ENCODE results near the gene EML5.
"Not testable (repeated sequence)": the region's sequence is repeated elsewhere in the genome, so short reads cannot be mapped to it uniquely, and the experiment has no call there.

Gene EML5

DNA sequence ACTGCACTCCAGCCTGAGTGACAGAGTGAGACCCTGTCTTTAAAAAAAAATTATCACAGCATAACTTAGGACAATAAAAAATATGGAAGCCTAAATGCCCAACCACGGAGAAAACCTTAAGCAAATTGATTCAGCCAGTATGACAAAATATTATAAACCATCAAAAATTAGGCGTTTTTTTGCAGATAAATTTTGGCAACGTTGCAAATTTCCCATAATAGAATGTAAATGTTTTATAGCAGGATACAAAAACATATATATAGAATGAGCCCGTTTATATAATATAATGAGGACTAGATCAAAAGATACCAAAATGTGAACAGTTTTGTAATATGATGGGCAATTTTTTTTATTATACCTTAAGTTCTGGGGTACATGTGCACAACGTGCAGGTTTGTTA, 6.8 kb upstream of the EML5 start:
- DNase-seq = no peak

DNA sequence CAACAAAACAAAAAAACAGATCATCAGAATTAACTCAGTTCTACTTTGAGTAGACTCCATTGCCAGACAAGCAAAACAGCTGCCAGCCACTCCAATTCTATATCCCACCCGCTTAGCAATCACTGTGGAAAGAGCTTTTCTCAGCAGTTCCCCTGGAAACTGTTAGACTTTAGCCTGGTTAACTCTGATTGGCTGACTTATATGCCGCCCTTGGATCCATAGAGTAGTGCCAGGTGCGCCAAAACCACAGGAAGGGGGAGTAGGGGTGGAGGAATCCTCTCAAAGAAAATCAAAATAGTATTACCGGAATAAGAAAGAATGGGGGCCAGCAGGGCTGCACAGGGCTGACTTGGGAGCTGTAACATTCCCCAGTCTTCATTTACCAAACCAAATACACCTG, 5.4 kb upstream of the EML5 start:
- no peak for DNase-seq

DNA sequence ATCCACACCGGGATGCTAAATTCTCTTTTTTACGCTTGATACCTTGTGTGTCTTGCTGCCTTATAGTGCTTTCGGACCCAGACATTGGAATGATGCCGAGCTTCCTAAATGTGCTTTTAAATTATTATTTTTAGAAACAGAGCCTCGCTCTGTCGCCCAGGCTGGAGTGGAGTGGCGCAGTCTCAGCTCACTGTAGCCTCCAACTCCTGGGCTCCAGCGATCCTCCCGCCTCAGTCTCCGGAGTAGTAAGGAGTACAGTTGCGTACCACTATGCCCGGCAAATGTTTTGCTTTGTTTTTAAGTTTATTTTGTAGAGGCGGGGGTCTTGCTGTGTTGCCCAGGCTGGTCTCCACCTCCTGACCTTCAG, 489 bp upstream of the EML5 start:
- DNase-seq = no peak

DNA sequence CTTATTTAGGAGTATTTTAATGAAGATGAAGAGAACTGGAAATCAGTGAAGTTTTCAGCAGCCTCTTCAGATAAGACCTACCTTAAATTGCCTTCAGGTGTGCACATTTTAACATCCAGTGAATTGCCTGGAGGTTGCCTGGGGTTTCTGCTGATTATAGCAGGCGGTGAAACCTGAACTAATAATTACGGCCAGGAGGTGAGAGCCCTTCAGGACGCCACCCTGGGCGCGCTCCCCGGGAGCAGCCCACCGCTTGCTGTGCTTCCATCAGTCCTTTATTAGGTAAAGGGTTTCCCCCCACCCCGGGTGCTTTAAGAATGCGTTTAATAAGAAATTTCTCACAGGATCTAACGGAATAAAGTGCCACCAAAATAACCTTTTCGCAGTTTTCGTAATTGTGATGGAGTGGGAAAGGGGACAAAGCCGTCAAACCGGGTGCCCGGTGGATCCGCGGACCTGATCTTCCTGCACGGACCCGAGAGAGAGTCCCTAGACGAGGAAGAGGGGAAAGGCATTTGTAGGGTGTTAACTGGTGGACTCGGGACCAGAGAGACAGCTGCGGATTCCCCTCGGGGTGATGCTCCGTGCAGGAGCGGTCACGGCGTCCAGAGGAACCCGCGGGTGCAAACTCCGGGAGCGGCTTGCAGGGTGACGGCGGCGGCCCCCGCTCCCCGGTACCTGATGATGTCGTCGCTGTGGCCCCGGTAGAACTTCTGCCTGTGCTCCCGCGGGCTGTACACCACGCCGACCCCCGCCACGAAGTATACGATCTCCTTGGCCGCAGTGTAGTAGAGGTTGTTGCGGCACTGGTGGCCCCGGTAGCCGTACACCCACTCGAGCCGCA, 902 bp downstream of the EML5 start:
- peak in 3 of 5 donors; percentile 7 to 23 (median 21) for DNase-seq

DNA sequence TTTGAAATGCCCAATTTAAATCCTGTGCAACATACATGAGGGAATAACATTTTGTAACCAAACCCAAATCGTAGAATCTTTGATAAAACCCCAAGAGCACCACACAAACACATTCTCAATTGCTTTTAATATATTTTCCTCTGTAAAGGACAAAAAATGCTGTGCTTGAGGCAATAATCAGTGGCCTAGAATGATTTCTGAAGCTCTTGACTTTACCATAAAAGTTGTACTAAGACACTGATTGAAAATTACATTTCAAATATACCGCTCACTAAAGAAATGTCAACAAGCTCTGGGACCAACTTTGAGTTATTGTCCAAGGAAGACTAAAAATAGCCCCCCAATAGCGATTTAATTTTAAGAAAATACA, 1.5 kb downstream of the EML5 start:
- DNase-seq = no peak

DNA sequence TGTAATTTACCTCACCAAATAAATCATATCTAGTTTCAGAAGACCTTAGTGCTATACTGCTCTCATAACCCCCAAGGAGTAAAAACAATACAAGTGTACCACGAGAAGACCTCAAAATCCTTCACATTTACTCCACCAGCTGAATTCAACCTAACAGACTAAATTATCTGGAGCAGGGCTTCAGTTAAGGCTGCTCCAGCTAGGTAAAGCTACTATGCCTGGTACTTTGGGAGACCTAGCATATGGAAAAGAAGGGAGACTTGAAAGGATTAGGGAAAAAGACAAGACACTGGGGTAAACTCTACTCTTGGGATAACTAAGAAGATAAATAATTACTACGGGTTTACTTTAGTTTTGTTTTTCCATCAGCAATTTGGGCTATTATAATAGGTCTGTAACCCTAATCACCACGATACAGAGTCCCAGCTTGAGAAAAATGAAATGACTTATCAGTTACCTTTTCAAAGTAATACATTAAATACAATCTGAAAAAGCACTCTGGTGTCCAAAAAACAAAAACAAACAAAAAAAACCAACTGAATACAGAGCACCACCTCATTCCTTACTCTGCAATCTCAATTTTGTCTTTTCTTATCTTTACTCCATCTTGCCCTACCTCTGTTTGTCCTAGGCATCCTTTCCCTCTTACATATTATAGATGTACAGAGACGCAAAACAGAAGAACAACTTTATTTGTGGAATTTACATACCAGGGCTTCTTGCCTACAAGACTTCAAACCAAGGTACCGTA, 2.1 kb downstream of the EML5 start:
- DNase-seq = no peak

DNA sequence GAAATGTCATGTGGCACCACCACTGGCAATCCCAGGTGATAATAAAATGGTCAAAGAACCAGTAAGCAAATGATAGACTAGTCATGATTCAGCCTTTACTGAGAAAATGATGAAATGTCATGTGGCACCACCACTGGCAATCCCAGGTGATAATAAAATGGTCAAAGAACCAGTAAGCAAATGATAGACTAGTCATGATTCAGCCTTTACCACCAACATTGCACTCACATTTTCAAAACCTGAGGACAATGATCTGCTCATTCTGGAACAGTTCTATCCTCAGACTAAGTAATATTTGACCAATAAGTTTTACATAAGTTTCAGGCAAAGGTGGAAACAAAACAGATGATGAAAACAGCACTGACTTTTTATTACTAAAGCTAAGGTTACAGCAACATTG, 3.2 kb downstream of the EML5 start:
- DNase-seq = not testable (repeated sequence)

DNA sequence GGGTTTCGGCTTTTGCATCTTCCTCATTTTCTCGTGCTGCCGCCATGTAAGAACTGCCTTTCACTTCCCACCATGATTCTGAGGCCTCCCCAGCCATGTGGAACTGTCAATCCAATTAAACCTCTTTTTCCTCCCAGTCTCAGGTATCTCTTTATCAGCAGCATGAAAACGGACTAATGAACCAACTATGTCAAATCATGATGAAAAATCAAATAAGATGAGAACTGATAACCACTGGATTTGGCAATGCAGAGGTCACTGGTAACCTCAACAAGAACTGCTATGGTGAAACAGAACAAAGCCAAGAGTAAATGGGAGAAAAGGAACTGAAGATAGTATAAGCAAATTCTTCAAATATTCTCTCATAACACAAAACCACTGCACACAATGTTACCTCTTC, 6.0 kb downstream of the EML5 start:
- no peak for DNase-seq

DNA sequence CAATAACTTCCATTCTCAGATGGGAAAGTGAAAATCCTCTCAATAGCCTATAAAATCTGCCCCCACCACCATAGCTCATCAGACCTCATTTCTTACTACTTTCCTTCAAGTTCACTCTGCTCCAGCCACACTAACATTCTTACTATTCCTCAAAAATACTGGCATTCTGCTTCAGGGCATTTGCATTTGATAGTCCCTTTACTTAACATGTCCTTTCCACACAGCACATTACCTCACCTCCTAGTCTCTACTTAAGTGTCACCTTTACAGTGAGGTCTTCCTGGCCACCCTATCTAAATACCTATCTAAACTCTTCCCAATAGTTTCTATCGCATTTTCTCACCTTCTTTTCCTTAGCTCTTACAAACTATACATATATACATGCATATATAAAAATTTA, 6.8 kb downstream of the EML5 start:
- no peak for DNase-seq

DNA sequence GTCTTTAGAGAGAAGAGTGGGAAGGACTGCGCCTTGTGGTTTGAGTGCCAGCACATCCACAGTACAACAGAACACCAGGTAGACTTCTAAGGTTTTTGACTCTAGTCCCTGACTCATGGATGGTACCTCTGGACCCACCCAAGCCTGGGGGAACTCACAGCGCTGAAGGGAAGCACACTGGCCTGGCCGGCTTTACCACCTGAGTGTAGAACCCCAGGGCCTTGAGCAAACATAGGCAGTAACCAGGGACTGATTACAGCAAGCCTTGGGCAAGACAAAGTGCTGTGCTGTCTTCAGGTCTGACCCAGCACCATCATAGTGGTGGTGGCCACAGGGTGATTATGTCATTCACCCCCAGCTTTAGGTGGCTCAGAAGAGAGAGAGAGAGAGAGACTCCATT, 17.2 kb downstream of the EML5 start:
- no peak for DNase-seq

DNA sequence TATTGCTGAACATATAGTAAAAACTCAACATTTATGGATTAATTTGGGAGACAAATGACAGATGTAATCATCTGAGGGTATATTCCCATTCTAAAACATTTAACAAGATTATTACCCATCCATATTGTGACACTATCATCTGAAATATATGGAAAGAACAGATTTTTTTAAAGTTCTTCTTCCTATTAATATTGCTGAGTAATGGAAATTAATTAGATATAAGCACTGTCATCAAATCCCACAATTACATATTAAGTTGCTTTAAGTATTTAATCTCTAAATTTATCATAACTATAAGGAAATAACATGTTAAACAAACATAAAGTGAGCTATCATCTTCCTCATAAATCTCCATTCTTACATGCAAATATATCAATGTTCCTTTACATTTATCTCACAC, 22.0 kb downstream of the EML5 start:
- DNase-seq = no peak

DNA sequence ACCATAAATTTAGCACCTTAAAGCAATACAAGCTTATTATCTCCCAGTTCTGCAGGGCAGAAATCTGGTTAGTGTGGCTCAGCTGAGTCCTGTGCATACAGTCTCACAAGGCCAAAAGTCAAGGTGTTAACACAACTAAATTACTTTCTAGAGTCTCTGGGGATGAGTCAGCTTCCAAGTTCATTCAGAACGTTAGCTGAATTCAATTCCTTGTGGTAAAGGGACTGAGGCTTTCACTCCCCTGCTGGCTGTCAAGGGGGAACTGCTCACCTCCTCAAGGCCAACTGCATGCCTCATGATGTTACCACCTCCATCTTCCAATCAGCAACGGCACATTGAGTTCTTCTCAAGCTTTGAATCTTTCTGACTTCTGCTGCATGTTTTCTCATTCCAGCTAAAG, 27.6 kb downstream of the EML5 start:
- no peak for DNase-seq

DNA sequence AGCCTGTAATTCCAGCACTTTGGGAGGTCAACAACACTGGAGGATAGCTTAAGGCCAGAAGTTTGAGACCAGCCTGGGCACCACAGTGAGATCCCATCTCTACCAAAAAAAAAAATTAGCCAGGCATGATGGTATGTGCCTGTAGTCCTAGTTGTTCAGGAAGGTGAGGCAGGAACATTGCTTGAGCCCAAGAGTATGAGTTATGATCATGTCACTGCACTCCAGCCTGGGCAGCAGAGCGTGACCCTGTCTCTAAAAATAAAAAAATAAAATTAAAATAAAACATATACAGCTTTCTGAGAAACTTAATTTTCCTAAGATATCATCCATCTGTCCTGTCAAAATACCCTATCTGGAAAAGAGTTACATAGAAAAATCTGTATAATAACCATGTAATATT, 38.9 kb downstream of the EML5 start:
- DNase-seq = no peak

DNA sequence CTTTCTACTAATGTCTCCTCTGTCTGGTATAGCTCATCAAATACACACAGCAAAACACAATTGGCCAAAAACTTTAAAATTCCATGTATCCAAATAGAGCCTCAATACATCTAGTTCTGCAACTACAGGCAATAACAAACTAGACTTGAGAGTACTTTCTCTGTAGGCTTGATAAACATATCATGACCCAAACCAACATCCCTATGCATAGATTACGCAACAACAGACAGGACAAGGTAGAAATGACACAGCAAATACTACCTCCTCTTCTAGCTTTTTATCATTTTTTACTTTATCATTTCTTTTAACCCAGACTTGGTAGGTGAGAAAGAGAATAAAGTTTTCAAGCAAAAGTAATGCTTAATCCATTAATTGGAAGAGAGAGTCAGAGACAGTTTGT, 41.8 kb downstream of the EML5 start:
- no peak for DNase-seq

DNA sequence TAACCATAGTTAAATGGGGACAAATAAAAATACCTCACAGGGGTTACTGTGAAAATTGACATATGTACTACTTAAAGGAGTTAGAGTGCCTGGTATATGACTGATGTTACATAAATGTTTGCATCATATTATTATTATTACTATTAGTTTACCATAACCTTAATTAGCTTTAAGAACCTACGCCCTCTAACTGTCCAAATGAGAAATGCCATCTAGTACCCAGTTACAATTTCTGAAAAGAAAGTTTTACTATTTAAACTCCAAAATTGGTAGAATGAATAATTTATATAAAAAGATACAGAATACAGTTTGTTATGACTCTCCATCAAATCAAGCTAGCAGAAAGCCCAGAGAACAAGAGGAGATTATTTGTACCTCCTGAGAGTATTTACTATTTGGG, 42.3 kb downstream of the EML5 start:
- DNase-seq = no peak

DNA sequence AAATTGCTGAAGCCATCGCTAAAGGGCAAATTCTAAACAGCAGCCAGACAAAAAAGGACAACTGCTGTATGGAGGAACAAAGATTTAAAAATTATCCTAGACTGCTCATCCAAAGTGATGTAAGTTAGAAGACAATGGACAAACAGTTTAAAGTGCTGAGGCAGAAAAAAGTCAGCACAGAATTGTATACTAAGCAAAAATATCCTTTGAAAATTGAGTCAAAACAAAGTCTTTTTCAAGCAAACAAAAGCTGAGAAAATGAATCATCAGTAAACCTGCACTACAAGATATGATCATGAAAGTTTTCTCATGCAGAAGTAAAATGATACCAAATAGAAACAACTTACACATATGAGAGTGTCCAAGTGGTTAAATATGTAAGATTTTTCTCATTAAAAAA, 43.6 kb downstream of the EML5 start:
- DNase-seq = no peak

DNA sequence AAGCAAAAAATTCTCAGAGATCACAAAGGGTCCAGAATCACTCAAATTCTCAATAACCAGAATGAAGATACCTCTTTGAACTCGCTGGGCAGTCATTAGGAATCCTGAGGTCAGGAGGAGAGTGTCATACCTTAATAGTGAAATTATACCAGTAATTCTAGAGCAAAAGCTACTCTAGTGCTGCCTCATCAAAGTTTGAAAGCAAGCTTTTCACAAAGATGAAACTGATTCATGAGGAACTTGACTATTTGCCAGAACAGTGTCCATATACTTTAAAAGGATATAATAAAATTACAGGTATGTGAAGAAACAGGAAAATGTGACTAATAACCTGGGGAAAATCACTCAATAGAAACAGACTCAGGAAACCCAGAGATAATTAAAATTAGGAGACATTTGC, 44.5 kb downstream of the EML5 start:
- DNase-seq = no peak

DNA sequence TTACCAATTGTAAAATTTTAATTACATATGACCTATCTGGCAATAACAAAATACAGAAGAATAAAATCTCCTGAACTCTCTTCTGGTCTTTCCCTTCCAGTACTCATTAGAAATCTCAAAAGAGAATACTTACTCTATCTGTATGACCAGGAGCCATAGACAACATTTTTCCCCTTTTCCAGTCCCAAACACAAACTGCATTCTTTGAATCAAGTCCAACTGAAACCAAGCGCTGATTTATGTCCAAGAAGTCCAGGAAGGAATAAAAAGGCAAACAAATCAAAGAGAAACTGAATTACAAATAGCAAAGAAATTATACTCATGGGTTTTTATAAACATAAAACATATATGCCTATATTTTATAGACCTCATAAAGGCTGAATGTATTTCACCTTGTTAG, 46.7 kb downstream of the EML5 start:
- DNase-seq = no peak

DNA sequence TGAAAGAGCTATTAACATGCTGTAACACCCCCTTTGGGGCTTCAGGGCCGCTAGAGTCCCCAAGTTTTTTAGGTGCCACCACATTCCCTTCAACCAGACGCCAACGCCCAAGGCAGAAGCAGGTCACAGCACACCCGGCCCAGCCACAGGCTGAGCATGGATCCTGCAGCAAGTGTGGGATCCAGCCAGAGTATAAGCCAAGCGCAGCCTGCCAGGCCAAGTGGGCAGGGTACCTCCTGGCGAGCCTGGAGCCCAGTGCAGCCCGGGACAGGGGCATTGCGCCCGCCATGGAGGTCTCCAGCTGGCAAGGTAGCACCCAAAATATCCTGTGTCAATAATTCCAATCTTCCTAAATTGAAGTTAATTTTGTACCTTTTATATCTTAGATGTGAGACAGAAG, 55.5 kb downstream of the EML5 start:
- DNase-seq = no peak

DNA sequence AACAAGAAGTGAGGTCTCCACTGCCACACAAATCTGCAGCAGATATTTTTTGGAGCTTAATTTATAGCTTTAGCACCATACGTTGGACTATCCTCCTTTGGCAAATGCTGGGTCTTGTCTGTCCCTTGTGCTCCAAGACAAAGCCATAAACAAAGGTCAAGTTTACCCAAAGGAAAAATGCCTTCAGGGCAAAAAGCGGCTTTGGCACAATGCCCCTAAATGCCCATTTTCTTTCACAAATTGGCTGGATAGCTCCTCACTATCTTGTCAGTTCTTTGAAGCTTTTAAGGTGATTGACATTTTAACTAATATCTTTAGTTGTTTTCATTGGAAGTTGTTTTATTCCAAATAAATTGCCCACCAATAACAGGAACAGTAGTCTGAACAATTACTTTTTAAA, 59.6 kb downstream of the EML5 start:
- DNase-seq = no peak

DNA sequence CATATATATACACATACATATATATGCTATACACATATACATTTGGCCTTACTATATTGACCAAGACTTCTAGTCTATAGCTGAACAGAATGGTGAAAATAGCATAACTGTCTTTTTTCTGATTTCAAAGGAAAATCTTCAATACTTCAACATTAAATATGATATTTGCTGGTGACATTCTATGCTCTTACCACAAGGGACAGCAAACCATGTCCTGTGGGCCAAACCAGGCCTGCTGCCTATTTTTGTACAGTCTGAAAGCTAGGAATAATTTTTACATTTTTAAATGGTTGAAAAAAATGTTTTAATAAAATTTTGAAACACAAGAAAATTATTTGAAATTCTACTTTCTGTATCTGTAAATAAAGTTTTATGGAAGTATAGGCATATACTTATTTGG, 63.6 kb downstream of the EML5 start:
- no peak for DNase-seq

DNA sequence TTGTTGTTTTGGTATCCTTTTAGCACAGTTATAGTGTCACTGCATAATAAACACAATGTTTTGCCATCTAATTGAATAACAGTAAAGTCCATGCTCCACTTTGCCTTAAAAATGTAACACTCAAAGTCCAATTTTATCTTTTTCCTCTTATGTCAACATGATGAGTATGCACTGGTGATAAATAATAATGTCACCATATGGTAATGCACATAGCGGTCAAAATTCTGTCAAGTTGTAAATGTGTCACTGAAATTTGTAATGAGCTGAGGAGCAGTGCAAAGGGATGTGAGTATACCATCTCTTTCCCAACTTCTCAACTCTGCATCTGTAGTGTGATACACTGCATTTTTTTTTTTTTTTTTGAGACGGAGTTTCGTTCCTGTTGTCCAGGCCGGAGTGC, 65.7 kb downstream of the EML5 start:
- no peak for DNase-seq

DNA sequence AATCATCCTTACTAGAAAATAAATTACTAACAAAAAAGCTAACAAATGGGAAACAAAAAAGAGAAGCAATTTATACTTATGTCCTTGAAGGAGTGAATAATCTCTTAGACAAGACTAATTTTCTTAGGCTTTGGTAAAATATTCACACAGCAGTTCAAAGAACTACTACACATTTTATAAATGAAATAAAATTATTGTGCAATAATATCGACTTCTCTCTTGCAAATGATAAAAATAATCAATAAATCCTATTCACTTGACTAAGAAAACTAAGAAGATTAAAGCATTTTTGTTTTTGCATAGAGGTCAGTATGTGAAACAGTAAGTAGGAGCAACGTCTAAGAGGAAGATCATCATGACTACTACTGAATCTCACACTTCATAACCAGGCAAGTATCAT, 82.0 kb downstream of the EML5 start:
- DNase-seq = no peak

DNA sequence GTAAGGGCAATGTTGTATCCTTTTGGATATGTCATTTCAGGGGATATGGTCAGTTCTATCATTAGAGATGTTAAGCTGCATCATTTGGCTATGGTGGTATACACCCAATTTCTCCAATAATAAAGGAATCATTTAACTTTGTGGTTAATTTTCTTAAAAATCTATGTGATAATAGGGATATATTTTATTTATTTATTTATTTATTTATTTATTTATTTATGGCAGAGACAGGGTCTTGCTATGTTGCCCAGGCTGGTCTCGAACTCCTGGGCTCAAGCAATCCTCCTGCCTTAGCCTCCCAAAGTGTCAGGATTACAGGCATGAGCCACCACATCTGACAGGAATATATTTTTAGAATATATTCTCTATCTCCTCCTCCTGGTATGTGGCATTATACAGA, 85.7 kb downstream of the EML5 start:
- no peak for DNase-seq

DNA sequence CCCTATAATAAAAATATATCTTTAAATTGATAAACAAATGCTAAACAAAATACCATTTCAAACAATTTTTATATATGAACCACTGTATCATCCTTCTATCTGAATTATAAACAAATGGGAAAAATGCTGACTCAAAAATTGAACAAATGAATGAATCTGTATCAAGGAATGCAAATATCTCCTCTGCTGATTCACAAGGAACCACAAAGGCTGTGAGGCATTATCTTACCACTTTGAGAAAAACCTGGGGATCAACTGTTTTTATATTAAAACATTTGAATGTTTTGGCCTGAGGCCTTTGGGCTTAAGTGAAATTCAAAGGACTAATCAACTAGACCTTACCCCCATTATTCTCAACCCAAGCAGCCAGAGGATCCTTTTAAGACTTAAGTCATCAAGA, 86.3 kb downstream of the EML5 start:
- DNase-seq = no peak

Data from T-helper 1 cell (primary cell).